GM21717 (cell line): ENCODE measurements around the gene MYADML2.

Source experiments
- ATAC-seq: cut with Tn5 transposase; IDR thresholded peaks from one replicate; pipeline ENCODE4 v1.9.1; 2021; ENCODE audit warnings: mild to moderate bottlenecking, moderate library complexity; ENCODE audit not compliant: unreplicated experiment

MYADML2 gene

GRCh38 chr17:81978524-81979298 lies 31.7 kb upstream of the MYADML2 start:
- ATAC-seq = no peak

DNA sequence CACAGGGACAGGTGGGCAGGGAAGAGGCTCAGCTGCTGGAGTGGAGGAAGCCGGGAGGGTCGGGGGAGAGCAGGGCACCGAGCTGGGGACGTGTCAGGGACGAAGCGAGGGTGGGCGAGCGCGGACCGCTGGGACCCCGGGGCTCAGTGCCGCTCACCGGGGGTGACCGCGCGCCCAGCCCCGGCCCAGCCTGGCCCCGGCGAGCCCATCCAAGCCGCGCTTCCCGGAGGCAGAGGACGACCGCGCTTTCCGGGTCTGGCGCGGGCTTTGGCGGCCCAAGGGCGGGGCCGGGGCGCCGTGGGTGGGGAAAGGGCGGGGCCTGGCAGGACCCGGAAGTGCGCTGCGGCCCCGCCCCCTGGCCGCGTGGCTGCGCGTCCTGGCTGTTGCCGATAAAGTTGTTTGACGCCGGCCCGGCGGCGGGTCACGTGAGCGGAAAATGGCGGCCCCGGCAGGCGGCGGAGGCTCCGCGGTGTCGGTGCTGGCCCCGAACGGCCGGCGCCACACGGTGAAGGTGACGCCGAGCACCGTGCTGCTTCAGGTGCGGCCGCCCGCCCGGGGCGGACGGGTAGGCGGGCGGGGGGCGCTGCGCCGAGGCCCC lies 30.3 kb upstream of the MYADML2 start, which contains the start of gene ASPSCR1:
Gene ASPSCR1 (plus strand): TSS at position 419 of the 598 bp plus-strand sequence. CDS start 18 bp downstream, at position 437.
- peak; percentile 61 for ATAC-seq

GRCh38 chr17:81976332-81977210 lies 29.5 kb upstream of the MYADML2 start:
- ATAC-seq = peak; percentile 7

- no peak for ATAC-seq
Measured at GRCh38 chr17:81973432-81973831, 26.4 kb upstream of the MYADML2 start.

DNA sequence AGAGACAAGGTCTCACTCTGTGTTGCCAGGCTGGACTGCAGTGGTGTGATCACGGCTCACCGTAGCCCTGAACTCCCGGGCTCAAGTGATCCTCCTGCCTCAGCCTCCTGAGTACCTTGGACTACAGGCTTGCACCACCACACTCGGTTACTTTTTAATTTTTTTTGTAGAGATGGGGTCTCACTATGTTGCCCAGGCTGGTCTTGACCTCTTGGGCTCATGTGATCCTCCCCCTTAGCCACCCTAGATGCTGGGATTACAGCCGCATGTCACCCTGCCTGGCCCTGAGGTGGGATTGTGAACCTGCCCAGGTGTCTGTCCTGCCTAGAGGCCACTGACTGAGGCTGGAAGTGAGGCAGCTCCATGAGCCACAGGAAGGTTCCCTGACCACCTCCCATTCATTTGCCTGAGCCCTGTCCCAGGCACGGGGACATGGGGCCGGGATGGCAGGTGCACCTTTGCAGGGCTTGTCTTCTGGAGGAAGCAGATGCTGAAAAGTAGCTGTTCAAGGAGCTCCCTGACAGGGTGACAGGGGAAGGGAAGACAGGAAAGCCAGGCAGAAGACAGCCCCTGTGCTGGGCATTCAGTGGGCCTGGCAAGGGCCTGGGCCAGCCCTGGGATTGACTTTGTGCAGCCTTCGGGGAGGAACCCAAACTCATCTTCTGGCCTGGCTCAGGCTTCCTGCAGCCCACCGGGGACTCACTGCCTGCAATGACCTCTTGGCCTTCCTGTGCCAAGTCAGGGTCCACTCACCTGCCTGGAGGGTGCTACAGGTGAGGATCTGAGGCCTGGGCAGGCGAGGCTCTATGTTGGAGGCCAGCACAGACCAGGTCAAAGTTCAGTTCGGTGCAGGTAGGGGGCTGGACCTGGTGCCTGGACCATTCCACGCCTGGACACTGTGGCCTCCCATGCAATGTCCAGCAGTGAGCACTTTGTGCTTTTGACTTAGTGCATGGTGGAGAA lies 22.1 kb upstream of the MYADML2 start:
- no peak for ATAC-seq

GRCh38 chr17:81968396-81968745 lies 21.3 kb upstream of the MYADML2 start:
- ATAC-seq = no peak

- ATAC-seq = no peak
Measured at GRCh38 chr17:81967533-81968395, 20.7 kb upstream of the MYADML2 start.

DNA sequence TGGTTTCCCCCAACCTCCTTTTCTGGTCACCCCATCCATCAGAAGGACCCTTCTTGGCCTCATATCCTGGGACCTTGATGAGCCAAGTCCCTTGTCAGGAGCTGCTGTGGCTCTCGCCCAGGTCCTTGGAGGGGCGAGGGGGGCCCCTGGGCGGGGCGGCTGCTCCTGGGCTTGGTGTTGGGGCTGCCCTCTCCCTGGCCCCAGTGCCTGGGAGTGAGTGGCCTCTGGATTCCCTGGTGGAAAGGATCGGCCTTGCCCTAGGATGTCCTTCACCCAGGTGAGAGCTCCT lies 20.2 kb upstream of the MYADML2 start:
- no peak for ATAC-seq

GRCh38 chr17:81966343-81967243 lies 19.6 kb upstream of the MYADML2 start:
- ATAC-seq = no peak

GRCh38 chr17:81964081-81964849 lies 17.2 kb upstream of the MYADML2 start:
- no peak for ATAC-seq

DNA sequence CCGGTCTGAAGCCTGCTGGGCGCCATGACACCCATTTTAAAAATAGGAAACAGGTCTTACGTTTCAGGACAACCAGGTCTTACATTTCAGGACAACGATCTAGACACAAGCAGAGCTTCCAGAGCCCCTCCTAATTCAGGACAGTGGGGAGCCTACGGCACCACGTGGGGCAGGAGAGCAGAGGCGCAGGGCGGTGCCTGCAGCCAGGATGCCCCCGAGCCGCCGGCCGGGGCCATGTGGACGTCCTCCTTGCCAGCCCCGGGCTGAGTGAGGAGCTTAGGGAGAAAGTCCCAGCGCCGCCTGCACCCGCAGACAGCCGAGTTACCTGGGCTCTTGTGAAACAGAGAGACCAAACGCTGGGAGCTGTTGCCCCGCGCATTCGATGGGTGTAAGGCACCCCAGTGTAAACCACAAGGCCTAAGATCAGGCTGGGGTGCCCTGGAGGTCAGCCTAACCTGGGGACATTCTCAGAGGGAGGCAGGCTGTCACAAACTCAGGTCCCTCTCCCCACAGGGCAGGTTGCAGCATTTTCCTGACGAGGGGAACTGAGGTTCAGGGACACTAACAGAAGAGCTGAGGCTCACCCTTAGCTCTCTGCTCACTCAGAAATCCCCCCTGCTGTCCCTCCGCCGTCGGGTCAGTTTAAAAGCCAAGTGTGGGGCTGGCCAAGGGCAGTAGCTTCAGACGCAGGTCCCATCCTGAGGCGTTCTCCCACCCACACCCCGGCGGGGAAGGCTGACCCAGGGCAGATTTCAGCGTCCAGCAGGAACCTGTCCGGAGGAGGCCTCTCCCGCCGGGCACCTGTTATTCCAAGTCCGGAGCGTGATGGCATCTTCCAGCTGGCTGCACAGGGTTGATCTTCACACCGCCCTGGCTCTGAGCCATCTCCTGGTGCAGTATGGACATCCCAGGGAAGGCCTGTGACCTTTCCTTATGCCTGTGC lies 15.7 kb upstream of the MYADML2 start:
- ATAC-seq = no peak

- no peak for ATAC-seq
Measured at GRCh38 chr17:81961521-81962498, 14.8 kb upstream of the MYADML2 start.

DNA sequence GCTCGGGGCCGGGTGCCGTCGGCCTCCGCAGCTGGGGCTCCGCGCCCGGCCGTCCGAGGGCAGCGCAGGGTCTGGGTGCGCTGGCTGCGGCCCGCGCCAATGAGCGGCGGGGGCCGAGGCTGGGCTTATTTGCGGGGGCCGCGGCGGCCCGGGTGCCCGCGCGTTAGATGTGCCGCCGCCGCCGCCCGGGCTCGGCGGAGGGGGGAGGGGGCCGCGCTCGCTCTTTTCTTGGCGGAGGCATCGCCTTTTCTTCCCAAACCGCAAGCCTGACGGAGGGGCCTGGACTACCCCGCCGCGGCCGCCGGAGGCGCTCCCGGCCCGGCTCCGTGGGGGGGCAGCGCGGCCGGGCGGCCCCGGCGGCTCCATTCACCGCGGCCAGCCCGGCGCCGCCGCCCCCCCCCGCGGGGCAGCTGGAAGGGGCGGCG lies 14.1 kb upstream of the MYADML2 start, which contains the start of gene NOTUM:
Gene NOTUM (minus strand): TSS at position 101 of the 425 bp plus-strand sequence. CDS start 278 bp downstream, outside the sequence.
- ATAC-seq = no peak

- no peak for ATAC-seq
Measured at GRCh38 chr17:81960130-81960958, 13.3 kb upstream of the MYADML2 start.
